Vein endothelial cell (primary cell): ENCODE data around the gene RNF10. TPM values are rescaled to one million over a fixed set of nuclear protein-coding genes. Genes with fewer than 3 reads are reported as not detected.

Experiments
- small RNA-seq: library from RNA; depleted of rRNA; stranded (forward); fragments of <200 nt; gene quantifications from one replicate; pipeline ENCODE3, GENCODE V24; 2012
- total RNA-seq: library from RNA; depleted of rRNA; stranded (reverse); fragments of >200 nt; gene quantifications from 2 replicates; pipeline ENCODE4 v1.2.3, GENCODE V29; 2012

Gene RNF10
- 117 and 142 TPM in 2 replicates for total RNA-seq

GRCh38 chr12:120534203-120534702 is at the start of gene RNF10:
RNF10 (plus strand) TSS chr12:120534356; CDS start chr12:120534812, 456 bp downstream.

GRCh38 chr12:120495731-120496412 is 38.3 kb upstream of the RNF10 start, which contains the start of gene DYNLL1:
DYNLL1 (plus strand) TSS chr12:120496113; CDS start chr12:120496422, 309 bp downstream.

GRCh38 chr12:120528861-120529525 is 5.2 kb upstream of the RNF10 start, which contains the start of gene COQ5:
COQ5 (minus strand) TSS chr12:120529158; CDS start chr12:120529141, 17 bp downstream.

GRCh38 chr12:120580787-120581723 is 46.9 kb downstream of the RNF10 start, which contains the start of gene POP5:
POP5 (minus strand) TSS chr12:120581402; CDS start chr12:120581362, 40 bp downstream.

Small RNA genes within 50 kb of the gene (small RNA-seq; reads per million reads assigned to genes)
- gene RF00019, result not detected

Other genes starting within 250 kb of the RNF10 start
- under 0.01 TPM in 2 replicates for gene RNU4-2, start 242.5 kb upstream of the RNF10 start, total RNA-seq
- under 0.01 TPM in 2 replicates for gene RNU4-1, start 241.1 kb upstream of the RNF10 start, total RNA-seq
- gene SIRT4, start 232.0 kb upstream of the RNF10 start, total RNA-seq, result 0.76 and 0.98 TPM in 2 replicates
- gene PLA2G1B, start 206.6 kb upstream of the RNF10 start, total RNA-seq, result not detected in 2 replicates
- gene MSI1, start 165.2 kb upstream of the RNF10 start, total RNA-seq, result not detected in 2 replicates
- 301 and 308 TPM in 2 replicates for gene COX6A1, start 96.2 kb upstream of the RNF10 start, total RNA-seq
- 40.8 and 52.4 TPM in 2 replicates for gene TRIAP1, start 88.0 kb upstream of the RNF10 start, total RNA-seq
- gene GATC, start 87.9 kb upstream of the RNF10 start, total RNA-seq, result 20.9 and 24.9 TPM in 2 replicates
- gene SRSF9, start 64.6 kb upstream of the RNF10 start, total RNA-seq, result 172 and 175 TPM in 2 replicates
- 253 and 299 TPM in 2 replicates for gene DYNLL1, start 38.2 kb upstream of the RNF10 start, total RNA-seq
- 18.6 and 21.9 TPM in 2 replicates for gene COQ5, start 5.2 kb upstream of the RNF10 start, total RNA-seq
- 19.9 and 20.7 TPM in 2 replicates for gene POP5, start 47.0 kb downstream of the RNF10 start, total RNA-seq
- gene CABP1, start 106.3 kb downstream of the RNF10 start, total RNA-seq, result not detected in 2 replicates
- gene MLEC, start 152.8 kb downstream of the RNF10 start, total RNA-seq, result 63.7 and 80.6 TPM in 2 replicates
- 18.0 and 24.5 TPM in 2 replicates for gene UNC119B, start 176.1 kb downstream of the RNF10 start, total RNA-seq
- 12.8 and 22.5 TPM in 2 replicates for gene ACADS, start 191.5 kb downstream of the RNF10 start, total RNA-seq